OCI-M2 (cell line): ENCODE data around the gene MYL3.
"Not testable (repeated sequence)": the region's sequence is repeated elsewhere in the genome, so short reads cannot be mapped to it uniquely, and the experiment has no call there.

Experiments
- DNase-seq: peaks from one replicate; lab custom pipeline; 2025; ENCODE audit not compliant: unreplicated experiment; lab: John Stamatoyannopoulos, UW

The MYL3 gene

DNA sequence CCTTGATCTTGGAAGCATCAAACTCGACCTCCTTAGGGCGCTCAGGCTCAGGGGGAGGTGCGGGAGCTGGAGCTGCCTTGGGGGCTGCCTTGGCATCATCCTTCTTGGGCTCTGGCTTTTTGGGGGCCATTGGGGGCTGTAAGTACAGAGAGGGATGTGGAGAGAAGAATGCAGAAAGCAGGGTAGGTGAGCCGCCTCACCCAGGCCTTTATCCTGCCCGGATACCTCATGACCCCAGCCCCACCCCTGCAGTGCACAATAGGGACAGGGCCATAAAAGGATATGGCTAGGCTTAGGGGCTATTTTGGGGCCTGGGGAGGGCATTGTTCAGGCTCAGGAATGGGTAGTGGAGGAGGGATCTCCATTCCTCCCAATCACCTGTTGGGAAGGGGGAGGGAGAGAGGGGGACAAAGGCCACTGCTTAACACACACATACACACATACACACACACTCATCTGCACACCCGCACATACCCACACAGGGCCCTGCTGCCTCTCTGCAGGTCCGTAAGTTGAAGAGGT, at the start of gene MYL3:
MYL3 (minus strand) TSS at position 184 of the 522 bp plus-strand sequence; CDS start at position 130, 54 bp downstream.
- no peak for DNase-seq

GRCh38 chr3:46912986-46913385, 49.7 kb upstream of the MYL3 start:
- no peak for DNase-seq

DNA sequence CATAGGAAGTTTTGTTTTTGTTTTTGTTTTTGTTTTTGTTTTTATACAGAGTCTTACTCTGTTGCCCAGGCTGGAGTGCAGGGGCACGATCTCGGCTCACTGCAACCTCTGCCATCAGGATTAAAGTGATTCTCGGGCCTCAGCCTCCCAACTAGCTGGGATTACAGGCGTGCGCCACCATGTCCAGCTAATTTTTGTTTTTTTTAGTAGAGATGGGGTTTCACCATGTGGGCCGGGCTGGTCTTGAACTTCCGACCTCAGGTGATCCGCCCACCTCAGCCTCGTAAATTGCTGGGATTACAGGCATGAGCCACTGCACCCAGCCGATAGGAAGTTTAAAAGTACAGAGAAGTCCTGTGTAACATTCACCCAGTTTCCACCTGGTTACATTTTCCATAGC, 47.7 kb upstream of the MYL3 start:
- not testable (repeated sequence) for DNase-seq

DNA sequence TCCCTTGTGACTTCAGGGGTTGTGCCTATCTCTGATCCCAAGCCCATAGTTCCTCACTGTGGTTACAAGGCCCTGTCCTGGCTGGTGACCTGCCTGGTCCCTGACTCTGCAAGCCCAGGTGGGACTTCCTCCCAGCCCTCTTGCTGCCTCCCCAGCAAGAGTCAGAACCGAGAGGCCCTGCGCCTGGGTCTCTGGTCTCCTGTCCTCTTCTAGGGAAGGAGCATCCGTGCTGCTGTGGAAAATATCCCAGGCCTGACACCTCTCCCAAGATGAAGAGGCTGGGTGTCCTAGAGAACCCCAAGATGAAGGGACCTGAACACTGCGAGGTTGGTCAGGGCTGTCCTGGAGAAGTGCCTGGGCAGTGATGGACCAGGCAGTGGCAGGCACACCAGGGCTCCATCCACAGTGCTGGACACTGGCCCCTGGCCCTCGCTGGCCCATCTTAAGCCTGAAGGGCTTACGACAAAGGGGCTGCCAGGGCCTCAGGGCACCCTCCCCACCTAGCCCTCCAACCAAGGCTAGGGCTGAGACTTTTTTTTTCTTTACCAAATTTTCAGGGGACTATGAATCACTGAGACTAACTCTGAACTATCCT, 47.0 kb upstream of the MYL3 start:
- DNase-seq, result no peak

- no peak for DNase-seq
Measured at GRCh38 chr3:46909535-46910161, 46.4 kb upstream of the MYL3 start.

- no peak for DNase-seq
Measured at GRCh38 chr3:46908986-46909534, 45.8 kb upstream of the MYL3 start.

DNA sequence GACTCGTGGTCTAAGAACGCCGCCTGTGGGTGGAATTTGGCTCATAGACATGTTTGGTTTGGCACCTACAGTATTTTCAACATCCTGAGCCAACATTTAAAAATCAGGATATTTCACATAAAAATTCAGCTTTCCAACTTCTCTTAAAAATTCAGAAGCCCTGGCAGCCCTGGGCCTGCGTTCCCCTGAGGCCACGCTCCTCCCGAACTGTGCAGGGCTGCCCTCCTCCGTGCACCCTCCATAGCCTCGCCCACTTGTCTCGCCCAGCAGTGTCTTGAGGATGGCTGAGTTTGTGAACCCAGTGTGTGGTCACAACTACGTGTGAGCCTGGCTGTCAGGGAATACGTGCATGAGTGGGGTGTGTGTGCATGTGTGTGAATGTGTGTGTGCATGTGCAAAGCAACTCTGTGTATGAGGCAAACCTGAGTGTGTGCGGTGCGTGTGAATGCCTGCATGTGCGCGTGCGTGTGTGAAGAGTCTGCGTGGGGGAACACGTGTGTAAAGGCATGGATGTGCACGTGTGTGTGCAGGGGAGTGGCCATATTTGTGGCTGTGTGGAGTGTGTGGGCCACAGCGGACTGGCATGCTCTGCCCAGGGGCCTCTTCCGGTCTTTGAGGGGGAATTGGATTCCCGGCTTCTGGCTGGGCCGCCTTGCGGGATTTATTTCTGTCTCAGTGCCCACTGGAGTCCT, 45.2 kb upstream of the MYL3 start:
- DNase-seq, result no peak

DNA sequence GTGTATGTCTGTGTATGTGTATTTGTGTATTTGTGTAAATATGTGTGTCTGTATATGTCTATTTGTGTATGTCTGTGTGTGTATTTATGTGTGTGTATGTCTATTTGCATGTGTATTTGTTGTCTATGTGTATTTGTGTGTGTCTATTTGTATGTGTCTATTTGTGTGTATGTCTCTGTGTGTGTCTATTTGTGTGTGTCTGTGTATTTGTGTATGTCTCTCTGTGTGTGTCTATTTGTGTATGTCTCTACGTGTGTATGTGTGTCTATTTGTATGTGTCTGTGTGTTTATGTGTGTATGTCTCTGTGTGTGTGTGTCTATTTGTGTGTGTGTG, 44.7 kb upstream of the MYL3 start:
- DNase-seq, result no peak

DNA sequence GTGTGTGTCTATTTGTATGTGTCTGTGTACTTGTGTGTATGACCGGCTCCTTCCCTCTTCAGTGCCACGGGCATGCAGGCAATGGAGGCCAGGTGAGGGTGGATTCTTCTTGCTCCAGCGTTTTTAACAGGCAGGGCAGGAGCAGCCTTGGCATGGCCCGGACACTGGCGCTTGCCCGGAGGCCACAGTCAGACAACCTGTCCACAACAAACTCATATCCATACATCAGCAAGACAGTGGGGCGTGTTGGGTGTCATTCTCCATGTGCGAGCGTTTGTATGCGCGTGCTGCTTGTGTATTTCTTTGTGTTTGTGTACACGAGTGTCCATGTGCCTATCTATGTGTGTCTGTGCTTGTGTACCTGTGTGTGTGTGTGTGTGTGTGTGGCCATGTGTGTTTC, 44.0 kb upstream of the MYL3 start:
- DNase-seq, result no peak

DNA sequence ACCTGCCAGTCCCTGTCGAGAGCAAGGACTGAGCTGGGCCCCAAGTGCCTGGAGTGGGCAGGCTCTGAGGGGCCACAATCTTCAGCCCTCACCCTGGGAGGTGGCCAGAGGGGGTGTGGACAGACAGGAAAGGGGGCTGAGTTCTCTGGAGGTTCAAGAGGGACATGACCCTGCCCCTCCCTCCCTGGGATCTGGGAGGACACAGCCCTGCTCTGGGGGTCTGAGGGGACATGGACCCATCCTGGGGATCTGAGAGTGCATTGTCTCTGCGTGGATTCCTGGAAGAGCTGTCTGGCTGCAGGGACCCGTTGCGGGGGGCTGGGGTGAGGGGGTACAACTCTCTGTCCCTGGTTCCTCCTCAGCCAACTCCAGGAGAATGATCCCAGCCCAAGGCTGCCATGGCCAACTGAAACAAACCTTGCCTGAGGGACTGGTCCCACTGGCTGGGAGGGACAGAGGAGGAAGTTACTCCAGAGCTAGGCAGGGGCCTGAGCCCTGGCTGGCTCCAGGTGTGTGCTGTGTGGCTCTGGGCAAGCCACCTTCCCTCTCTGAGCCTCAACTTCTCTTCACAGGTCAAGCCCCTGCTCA, 43.3 kb upstream of the MYL3 start:
- no peak for DNase-seq

GRCh38 chr3:46905661-46906451, 42.6 kb upstream of the MYL3 start:
- DNase-seq, result no peak

- DNase-seq, result no peak
Measured at GRCh38 chr3:46905213-46905560, 41.9 kb upstream of the MYL3 start.

GRCh38 chr3:46904303-46905212, 41.3 kb upstream of the MYL3 start:
- no peak for DNase-seq

DNA sequence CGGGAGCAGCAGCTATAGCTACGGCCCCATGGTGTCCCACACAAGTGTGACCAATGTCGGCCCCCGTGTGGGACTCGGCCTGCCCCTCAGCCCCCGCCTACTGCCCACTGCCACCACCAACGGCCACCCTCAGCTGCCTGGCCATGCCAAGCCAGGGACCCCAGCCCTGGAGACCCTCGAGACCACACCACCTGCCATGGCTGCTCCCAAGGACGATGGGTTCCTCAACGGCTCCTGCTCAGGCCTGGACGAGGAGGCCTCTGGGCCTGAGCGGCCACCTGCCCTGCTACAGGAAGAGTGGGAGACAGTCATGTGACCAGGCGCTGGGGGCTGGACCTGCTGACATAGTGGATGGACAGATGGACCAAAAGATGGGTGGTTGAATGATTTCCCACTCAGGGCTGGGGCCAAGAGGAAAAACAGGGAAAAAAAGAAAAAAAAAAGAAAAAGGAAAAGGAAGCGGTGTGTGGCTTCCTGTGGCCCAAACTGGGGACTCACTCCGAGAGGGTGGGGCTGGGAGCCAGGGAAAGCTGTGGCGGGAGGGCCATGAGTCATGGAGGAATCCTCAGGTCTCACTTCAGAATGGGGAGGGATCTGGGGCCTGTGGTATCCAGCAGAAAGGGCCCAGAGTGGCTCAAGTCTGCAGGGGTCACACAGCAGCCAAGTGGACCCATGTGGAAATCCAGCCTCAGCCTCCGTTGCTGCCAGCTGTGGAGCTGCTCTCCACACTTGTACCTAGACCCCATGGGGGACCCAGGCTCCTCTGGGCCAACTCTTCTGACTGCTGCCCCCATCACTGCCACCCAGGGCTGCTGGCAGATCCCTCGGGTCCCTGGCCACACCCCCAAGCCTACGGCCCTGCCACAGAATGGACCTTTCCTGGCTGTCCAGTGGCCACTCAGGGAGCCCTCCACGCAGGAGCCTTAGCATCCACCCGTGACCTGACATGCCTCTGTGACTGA, 40.4 kb upstream of the MYL3 start:
- DNase-seq, result no peak

DNA sequence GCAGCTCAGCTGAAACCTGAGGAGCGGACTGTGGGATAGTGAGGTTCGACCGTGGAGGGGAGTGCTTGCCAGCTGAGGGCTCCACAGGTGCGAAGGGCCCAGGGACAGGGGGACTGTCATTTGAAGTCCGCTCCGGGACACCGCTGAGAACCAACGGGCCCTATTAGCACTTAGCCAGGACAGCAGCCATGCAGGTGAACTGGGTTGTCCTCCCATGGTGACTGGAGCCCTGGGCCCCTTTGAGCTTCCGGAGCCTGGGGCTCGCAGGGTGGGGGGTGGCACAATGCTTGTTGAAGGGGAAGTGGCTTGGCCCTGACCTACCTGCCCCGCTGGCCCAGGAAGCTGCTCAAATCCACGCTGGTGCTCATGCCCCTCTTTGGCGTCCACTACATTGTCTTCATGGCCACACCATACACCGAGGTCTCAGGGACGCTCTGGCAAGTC, 39.0 kb upstream of the MYL3 start:
- no peak for DNase-seq

- DNase-seq, result no peak
Measured at GRCh38 chr3:46901591-46902187, 38.4 kb upstream of the MYL3 start.

DNA sequence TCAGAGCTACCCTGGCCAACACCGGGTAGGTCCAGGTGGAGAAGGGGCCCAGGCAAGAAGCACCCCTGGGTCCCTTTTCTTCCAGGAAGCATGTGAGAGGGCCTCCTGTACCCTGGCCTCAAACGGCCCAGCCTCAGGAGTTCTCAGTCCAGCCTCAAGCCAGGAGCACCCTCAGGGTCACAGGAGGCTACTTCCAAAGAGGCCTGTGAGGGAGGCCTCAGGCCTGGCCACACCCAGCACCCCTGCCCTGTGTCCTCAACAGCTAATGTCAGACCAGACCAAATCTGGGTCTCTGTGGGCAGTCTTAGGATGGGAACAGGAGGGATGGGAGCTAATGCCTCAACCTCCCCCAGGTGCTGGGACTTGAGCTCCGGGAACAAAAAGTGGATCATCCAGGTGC, 37.8 kb upstream of the MYL3 start:
- DNase-seq, result no peak

- DNase-seq, result no peak
Measured at GRCh38 chr3:46900356-46900755, 37.1 kb upstream of the MYL3 start.

GRCh38 chr3:46900007-46900292, 36.7 kb upstream of the MYL3 start:
- no peak for DNase-seq
